GM21528 (cell line): Measurements from ENCODE around the gene ACVR2A.

Experiments
- ATAC-seq: cut with Tn5 transposase; IDR thresholded peaks from one replicate; pipeline ENCODE4 v1.9.1; 2021; ENCODE audit warnings: mild to moderate bottlenecking, moderate library complexity; ENCODE audit not compliant: unreplicated experiment, low FRiP score

Gene ACVR2A

GRCh38 chr2:147916723-147917122, 71.9 kb downstream of the ACVR2A start:
- ATAC-seq, result no peak

GRCh38 chr2:147917161-147917560, 72.3 kb downstream of the ACVR2A start:
- ATAC-seq, result no peak

GRCh38 chr2:147923846-147924245, 79.0 kb downstream of the ACVR2A start:
- ATAC-seq, result no peak

GRCh38 chr2:147924647-147925046, 79.8 kb downstream of the ACVR2A start:
- ATAC-seq, result no peak

GRCh38 chr2:147925886-147926285, 81.1 kb downstream of the ACVR2A start:
- no peak for ATAC-seq

- ATAC-seq, result no peak
Measured at GRCh38 chr2:147927053-147927588, 82.3 kb downstream of the ACVR2A start.

- ATAC-seq, result no peak
Measured at GRCh38 chr2:147933931-147934330, 89.1 kb downstream of the ACVR2A start.

GRCh38 chr2:147934881-147935620, 90.2 kb downstream of the ACVR2A start:
- ATAC-seq, result no peak

GRCh38 chr2:147937744-147938349, 93.0 kb downstream of the ACVR2A start:
- peak; percentile 74 for ATAC-seq

GRCh38 chr2:147939313-147939712, 94.5 kb downstream of the ACVR2A start:
- no peak for ATAC-seq

GRCh38 chr2:147945660-147946059, 100.8 kb downstream of the ACVR2A start:
- no peak for ATAC-seq

GRCh38 chr2:147952118-147952517, 107.3 kb downstream of the ACVR2A start:
- ATAC-seq, result no peak

- ATAC-seq, result no peak
Measured at GRCh38 chr2:147968571-147968970, 123.7 kb downstream of the ACVR2A start.

- ATAC-seq, result no peak
Measured at GRCh38 chr2:147976102-147976501, 131.3 kb downstream of the ACVR2A start.

- no peak for ATAC-seq
Measured at GRCh38 chr2:147977679-147978078, 132.8 kb downstream of the ACVR2A start.
